Daoy (cell line): ENCODE data around the gene SKOR2. TPM values are rescaled to one million over a fixed set of nuclear protein-coding genes. Genes with fewer than 3 reads are reported as not detected.

Experiments used
- DNase-seq: peaks from one replicate; pipeline ENCODE4 v3.0.0-alpha.2; 2015; ENCODE audit warnings: low read depth
- total RNA-seq: library from RNA; depleted of rRNA; stranded (reverse); fragments of >200 nt; shearing (Covaris generic); gene quantifications from 2 replicates; pipeline ENCODE4 v1.2.3, GENCODE V29; 2014

The SKOR2 gene
- total RNA-seq, 1 experiment from 2014 or later, result not detected

- peak; percentile 71 for DNase-seq
Observed at GRCh38 chr18:47260120-47260923, 8.9 kb upstream of the SKOR2 start.

GRCh38 chr18:47254341-47254939 lies 3.0 kb upstream of the SKOR2 start:
- DNase-seq, result peak; percentile 65

GRCh38 chr18:47253101-47253654 lies 1.7 kb upstream of the SKOR2 start:
- DNase-seq, result no peak

DNA sequence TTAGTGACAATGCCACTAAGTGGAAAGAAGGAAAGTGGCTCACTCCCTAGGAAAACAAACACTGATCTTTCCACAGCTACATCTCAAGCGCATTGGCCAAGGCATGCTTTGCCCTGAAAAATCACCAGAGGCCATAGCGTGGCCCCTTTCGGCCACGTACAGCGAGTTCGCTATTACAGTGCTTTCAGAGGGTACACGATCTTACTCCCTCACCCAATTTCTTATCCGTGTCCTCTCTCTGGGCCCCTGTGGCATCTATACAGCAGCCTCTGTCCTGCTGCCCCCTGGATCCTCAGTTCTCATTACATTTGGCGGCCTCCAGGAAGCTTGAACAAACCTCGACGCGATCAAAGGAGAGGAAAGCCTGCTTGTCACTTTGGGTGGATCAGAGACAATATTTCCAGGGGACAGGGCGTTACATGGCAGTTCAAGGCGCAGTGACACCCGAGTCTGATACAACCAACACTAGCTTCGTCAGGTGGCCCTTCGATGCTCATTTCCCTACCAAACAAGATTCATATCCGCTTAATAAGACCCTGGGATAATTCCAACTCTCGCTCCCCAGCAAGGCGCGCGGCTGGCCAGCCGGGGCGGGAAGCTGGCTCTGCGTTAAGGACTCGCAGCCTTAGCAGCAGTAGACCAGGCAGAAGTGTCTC lies 941 bp downstream of the SKOR2 start:
- DNase-seq, result no peak

DNA sequence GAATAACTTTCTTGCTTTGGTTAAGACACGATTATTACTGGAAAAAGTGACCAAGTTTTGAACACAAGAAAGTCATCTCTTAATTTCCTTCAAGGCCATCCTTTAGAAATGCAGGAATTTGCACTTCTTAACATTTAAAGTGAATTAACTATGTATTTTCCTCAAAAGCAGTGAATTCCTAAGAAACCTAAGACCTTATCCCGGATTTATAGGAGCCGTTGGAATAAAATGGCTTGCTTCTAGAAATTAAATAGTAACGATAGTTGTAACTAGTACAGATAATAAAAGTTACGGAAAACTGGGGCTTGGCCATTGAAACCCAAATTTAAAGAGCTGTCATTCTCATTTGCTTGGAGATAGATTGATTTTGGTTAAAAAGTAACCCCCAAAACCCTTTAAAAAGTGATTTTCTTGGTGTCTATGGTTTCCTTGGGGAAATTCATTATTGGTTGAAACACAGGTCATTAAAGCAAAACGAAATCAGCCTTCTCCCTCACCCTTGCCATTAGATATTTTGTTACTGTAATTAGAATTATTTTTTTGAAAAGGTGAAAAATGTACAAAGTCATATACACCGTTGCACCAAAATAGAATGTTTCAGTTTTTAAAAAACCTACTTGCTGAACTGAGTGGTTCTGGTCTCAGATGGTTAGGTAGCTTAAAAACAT lies 2.0 kb downstream of the SKOR2 start:
- no peak for DNase-seq

DNA sequence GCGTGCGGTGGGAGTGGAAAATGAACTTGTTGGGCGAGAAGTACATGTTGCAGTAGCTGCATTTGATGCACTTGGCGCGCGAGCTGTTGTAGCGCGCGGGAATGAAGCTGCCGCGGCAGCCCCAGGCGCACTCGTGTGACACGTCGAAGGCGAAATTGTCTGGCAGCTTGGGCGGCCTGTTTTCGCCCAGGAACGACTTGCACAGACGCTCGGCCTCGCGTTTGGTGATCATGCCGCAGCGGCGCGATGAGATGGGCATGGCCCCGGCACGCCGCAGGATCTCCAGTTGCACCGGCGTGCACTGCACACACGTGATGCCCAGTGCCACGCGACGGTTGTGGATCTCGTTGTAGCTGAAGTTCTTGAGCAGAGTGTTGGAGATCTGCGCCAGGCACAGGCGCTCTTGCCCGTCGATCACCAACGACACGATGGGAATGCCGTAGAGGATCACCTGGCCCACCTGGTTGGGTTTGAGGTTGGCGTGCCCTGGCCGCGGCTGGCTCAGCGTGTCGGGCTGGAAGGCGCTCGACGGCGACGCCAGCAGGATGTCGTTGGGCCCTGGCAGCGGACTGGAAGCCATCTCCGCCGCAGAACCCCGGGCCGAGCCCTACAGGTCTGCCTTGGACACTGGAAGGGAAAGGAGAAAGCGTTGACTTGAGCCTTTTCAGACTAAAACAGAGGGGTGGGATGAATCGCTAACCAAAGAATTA lies 2.7 kb downstream of the SKOR2 start:
- no peak for DNase-seq

GRCh38 chr18:47248115-47248603 lies 3.3 kb downstream of the SKOR2 start:
- no peak for DNase-seq

- no peak for DNase-seq
Observed at GRCh38 chr18:47247416-47248114, 3.9 kb downstream of the SKOR2 start.

DNA sequence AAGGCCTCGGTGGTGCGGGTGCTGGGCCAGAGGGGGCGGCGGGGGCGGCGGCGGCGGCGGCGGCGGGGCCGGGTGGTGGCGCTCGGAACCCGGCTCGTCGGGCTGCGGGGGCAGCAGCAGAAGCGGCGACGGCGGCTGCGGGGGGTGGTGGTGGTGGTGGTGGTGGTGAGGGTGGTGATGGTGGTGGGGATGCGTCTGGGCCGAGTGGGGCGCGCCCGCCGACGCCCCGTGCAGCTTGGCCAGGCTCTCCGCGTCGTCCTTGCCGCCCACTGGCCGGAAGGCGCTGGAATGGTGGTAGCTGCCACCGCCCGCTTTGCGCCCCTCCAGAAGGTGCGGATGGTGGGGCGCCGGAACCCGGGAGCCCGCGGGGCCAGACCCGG lies 4.4 kb downstream of the SKOR2 start:
- no peak for DNase-seq

DNA sequence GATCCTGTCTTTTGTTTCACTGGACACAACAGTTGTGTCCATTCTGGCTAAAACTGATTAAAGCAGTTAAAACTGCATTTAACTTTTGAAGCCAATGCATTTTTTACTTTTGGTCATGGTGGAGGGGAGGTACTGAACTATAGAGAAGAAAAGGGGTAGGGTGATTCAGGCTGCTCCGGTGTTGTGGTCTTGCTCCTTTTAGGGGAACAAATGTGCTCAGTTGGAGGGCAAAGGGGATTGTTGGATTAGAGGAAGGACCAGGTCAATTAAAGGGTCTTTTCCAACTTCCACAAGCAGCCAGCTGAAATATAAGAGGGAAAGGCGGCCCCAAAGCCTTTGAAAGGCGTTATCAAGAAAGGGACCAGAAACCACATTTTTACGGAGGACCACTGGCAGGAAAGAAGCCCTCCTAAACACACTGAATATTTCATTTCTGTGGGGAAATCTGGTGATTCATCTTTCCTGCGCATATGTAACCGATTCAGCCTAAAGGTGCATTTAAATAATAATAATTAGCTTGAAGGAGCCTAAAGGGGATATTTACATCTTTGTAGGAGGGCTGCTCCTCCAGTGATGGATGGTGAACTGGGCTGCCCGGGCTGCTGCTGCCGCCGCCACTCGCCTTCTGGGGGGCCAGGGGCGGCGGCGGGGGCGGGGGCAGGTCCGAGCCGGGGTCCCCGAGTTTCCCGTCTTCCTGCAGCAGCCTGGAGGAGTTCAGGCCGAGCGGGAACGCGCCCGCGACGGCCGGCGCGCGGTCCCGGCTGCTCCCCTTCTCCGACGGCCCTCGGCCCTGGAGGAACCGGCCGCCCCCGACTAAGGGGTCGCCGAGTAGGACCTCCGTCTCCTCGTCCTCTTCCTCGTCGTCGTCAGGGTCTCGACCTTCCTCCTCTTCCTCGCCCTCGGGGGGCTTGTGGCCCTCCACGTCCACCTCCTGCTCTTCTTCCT lies 5.2 kb downstream of the SKOR2 start:
- DNase-seq, result no peak

DNA sequence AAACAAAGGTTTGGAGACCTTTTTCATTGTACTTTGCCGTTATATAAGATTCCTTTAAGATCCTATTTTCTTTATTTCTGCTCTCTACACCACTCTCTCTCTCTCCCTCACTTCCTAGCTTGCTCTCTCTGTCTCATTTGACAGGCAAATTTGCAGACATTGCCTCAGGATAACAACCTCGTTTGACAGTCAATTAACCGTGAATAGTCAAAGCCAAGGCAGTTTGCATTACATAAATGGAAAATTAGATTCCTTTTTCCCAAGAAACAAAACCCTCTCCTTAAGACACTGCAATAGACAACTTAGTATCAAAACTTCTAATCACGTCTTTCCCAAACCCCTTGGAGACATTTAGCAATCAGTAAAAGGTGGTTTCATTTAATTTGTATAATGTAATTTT lies 7.4 kb downstream of the SKOR2 start:
- DNase-seq, result no peak

GRCh38 chr18:47235096-47235495 lies 16.4 kb downstream of the SKOR2 start:
- no peak for DNase-seq

DNA sequence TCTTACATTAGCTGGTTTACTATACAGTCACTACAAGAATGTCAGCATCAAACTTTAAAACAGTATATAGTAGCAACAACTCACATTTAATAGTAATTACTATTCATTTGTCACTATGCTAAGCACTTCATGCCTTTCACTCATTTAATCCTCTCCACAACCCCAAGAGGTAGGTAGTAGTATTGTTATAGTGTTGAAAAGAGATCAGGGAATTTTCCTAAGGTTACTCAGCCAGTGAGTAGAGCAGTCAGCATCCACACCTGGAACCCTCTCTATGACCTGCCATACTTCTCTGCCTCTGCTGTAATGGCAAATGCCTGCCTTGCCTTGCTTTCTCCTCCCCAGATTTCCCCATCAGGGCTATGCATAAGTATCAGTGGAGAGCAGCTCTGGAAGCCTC lies 24.8 kb downstream of the SKOR2 start:
- no peak for DNase-seq

DNA sequence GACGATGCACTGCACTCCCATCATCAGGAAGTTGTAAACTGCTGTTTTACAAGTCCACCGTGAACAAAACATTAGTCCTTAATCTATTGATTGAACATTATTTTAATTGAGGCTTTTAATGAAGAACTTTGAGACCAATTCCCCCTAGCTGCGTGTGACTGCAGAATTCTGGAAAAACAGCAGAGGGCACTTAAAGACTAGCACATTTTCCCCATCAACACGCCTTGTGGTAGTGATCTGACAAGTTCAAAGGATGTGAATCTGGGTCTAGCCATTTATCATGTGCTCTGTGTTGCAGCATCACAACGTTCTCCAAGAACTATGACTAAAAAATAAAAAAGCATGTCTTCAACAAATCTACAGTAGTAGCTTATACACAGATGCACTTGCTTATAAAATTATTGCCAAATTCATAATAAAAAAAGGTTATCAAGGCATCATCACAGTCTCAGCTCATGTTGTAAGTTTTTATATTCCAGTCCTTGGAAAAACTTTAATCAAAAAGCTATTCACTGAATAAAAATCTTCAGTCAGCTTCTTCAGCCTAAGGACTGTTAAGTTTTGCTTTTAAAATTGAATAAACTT lies 35.8 kb downstream of the SKOR2 start:
- peak; percentile 29 for DNase-seq

- no peak for DNase-seq
Observed at GRCh38 chr18:47209171-47209570, 42.3 kb downstream of the SKOR2 start.

DNA sequence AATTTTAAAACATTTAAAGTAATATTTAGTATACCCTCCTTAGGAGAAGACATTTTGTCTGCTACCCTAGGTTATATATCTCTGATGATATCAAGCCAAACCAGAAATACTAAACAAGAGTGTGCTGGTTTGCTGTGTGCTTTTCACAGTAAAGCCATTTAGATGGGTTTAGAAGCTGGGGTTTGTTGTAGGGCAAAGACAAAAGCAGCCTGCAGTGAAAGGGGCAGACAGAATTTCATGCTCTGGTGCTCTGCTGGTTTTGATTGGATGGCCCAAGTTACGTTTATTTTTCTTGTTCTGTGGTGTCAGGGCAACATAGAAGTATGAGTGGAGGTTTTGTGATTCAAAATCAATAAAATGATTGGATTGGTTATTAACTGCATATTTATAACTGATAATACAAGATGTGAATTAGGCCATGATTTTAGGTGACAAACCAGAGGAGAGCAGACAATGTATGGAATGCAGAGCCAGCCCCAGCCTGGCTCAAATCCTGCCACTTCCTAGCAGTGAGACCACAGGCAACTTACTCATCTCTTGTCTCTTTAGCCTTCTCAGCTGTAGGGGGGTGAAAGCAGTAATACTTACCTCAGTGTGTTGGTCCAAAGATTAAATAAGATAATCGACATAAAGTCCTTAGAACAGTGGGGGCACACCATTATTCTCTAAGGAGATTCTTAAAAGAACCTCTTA lies 44.4 kb downstream of the SKOR2 start:
- DNase-seq, result peak; percentile 6

DNA sequence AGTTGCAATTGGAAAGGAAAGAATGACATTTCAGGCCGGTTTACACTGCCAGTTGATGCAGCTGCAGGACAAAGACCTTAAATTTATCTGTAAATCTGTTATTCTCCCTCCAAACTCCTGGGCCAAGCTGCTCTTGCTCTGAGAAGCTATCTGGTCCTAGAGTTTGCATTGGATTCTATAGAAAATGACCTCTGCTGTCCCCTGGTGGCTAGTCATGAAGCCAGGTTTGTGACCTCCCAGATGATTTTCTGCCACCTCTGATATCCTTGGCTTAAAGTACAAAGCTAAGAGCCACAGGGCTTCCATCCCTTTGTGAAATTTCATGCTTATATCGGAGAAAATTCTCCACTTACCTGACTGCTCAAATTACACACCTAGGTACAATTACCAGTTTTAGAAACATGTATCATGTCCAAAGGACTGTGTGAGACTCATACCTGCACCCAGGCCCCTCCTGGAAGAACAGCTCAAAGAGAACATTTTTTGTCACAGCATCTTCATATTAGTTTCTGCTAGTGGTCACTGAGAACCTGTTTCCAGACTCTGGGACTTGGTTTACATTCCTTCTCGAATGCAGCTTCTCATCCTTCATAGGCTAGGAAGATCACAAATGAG lies 46.4 kb downstream of the SKOR2 start:
- DNase-seq, result peak; percentile 19
